GM21576 (cell line): ENCODE results near the gene FRK.
"Not testable (repeated sequence)": the region's sequence is repeated elsewhere in the genome, so short reads cannot be mapped to it uniquely, and the experiment has no call there.

Source experiments
- ATAC-seq: cut with Tn5 transposase; IDR thresholded peaks from one replicate; pipeline ENCODE4 v1.9.1; 2021; ENCODE audit warnings: mild to moderate bottlenecking, moderate library complexity; ENCODE audit not compliant: unreplicated experiment

FRK gene

GRCh38 chr6:115947966-115948541 is 112.6 kb downstream of the FRK start:
- ATAC-seq = no peak

- no peak for ATAC-seq
These were observed 114.9 kb downstream of the FRK start for GRCh38 chr6:115945812-115946211.

- ATAC-seq = no peak
These were observed 115.4 kb downstream of the FRK start for GRCh38 chr6:115945306-115945705.

DNA sequence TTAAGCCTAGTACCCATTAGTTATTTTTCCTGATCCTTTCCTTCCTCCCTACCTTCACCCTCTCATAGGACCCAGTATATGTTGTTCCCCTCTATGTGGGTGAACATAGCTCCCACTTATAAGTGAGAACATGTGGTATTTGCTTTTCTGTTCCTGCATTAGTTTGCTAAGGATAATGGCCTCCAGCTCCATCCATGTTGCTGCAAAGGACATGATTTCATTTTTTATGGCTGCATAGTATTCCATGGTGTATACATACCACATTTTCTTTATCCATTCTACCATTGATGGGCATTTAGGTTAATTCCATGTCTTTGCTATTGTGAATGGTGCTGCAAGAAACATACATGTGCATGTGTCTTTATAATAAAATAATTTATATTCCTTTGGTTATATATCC is 115.9 kb downstream of the FRK start:
- not testable (repeated sequence) for ATAC-seq

DNA sequence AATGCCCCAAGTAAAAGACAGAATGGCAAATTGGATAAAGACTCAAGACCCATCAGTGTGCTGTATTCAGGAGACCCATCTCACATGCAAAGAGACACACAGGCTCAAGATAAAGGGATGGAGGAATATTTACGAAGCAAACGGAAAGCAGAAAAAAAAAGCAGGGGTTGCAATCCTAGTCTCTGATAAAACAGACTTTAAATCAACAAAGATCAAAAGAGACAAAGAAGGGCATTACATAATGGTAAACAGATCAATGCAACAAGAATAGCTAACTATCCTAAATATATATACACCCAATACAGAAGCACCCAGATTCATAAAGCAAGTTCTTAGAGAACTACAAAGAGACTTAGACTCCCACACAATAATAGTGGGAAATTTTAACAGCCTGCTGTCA is 123.2 kb downstream of the FRK start:
- ATAC-seq = not testable (repeated sequence)

DNA sequence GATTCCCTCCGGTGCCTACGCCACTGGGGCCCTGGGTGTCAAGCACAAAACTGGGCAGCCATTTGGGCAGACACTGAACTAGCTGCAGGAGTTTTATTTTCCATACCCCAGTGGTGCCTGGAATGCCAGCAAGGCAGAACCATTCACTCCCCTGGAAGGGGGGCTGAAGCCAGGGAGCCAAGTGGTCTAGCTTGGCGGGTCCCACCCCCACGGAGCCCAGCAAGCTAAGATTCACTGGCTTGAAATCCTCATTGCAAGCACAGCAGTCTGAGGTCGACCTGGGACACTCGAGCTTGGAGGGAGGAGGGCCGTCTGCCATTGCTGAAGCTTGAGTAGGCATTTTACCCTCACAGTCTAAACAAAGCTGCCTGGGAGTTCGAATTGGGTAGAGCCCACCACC is 125.3 kb downstream of the FRK start:
- ATAC-seq = no peak

- ATAC-seq = no peak
These were observed 125.9 kb downstream of the FRK start for GRCh38 chr6:115934829-115935228.

DNA sequence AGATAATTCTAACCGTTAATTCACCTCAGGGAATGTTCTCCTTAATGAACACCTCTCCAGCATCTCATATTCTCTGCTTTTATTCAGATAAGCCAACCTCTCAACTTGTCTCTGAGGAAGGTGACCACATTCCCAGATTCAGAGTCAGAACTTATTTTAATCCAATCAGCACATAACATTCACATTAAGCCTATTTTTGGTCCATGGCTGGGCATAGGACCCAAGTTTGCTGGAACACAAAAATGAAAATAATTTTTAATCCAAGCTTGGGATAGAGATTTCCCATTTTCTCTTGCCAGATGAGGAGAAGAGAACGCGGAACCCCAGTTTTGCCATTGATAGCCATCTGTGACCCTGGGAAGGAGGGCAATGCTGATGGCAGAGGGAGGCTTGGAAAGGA is 126.5 kb downstream of the FRK start:
- ATAC-seq = no peak

DNA sequence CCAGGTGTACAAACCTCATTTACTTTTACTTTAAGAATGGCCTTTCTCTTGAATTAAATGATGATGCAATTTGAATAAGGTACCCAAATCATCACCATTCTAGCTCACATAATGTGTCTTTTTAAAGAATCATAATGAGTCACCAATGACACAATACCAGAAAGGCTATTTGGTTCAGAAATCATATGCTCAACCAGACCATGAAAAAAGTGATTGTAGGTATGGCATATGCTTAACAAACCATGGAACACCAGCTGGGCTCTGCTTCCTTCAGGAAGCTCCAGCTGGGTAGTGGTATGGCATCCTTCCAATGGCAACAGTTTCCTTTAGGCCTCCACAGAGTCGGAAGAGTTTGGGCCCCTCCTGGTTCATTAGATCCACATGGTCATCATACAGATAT is 128.2 kb downstream of the FRK start:
- ATAC-seq = no peak

- not testable (repeated sequence) for ATAC-seq
These were observed 132.7 kb downstream of the FRK start for GRCh38 chr6:115928000-115928399.

DNA sequence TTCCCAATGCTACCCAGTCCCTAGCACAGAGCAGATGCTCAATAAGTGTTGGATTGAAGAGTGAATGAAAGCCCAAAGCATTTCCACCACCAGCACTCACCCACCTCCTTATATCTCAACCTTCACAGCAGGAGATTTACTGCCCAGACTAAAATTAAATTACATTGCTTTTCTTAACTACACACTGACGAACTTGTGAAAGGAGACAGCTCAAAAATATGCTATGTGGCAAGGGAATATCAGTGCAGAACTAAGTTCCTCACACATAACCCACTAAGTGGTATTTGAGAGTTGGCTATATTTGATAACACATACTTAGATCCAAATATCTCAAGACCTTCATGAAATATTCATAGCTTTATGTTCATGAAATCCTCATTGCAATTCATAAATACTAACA is 137.7 kb downstream of the FRK start:
- ATAC-seq = no peak

DNA sequence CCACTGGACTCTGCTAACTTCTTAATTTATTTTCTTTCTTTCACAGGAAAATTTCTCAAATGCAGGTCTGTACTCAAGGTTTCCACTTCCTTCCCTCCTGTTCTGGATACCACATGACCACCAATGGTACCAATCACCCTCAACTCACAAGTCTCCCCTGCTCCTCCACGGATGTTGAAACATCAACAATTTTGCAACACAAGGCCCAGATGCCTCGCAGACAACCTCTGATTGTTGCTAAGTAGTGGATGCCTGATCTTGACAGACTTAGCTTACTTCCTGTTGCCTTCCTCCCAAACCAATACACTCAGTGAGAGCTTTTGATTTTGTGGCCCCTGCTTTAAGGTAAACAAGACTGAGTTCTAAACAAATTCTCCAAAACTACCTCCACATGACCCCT is 146.6 kb downstream of the FRK start:
- no peak for ATAC-seq

- no peak for ATAC-seq
These were observed 150.7 kb downstream of the FRK start for GRCh38 chr6:115909923-115910546.

DNA sequence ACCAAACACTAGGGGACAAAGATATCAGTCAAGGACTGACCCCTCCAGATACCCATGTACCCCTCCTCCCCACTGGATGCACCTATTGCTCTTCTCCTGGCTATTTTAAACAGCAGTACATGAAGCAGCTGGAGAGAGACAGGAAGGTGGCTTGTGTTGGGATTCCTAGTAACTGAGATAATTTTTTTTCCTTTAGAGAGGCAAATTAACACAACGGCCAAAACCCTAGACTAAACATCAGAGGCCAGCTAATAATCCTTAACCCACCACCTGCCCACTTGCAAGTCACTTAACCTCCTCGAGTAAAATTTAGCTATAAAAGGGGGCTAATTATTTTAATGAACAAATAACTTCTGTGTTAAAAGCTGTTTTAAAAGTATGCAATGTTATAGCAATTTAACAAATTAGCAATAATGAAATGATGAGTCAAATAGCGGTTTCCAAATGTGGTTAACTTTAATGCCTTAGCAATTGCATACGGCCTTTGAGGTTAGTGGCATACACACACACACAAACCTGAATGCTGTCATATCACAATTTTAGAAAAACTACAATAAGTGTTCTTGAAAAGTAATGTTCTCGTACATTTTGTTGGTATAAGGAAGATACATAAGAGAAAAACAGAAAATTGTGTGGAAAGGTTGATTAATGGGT is 151.7 kb downstream of the FRK start:
- ATAC-seq = no peak

DNA sequence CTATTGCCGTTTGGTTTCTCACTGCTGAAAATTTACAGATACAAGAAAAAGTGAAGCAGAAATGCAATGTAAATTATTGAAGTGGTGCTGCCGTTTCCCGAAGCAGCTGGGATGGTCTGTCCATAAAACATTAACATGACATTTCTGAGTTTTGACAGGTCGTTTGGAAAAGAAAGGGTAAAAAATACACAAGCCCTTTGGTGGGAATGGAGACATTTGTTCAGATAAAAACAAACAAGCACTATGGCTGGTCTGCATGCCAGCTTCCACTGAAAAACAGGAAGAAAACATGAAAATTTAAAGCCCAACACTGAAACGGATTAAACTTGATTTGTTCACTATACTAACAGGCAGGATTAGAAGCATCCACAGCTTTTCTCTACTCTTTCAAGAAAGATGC is 155.2 kb downstream of the FRK start:
- ATAC-seq = no peak

DNA sequence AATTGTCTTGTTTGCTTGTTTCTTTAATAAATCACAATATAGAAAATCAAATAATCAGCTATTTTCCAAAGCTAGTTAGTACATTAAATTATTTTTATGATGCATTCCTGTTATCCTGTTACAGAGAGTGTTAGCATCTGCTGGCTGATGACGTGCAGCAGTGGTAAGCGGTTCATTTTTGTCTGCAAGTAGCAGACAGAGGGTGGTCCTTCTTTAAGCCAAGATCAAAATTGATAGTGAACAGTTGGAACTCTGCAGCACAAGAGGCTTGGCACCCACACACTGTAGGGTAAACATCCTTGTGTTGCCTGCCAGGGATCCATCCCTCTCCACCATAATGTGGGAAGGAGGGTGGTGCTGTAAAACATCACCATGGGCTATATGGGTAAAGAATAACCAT is 158.3 kb downstream of the FRK start:
- ATAC-seq = no peak

DNA sequence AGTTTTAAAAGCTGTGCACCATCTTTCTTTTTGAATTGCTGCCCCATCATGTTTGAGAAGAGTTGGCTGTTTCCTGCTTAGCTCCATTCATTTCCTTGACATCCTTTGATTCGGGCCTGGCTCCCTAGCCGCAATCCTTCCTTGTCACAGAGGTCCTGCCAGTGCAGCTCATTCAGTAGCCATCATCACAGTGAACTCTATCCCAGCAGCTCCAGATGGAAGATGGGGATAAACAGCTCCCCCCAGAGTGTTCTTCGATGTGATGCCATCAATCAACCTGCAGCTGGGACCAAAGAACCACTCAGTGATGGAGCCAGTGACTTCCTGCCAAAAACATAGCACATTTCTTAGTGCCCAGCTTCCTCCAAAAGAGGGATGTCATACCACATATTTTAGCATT is 158.8 kb downstream of the FRK start:
- ATAC-seq = no peak

DNA sequence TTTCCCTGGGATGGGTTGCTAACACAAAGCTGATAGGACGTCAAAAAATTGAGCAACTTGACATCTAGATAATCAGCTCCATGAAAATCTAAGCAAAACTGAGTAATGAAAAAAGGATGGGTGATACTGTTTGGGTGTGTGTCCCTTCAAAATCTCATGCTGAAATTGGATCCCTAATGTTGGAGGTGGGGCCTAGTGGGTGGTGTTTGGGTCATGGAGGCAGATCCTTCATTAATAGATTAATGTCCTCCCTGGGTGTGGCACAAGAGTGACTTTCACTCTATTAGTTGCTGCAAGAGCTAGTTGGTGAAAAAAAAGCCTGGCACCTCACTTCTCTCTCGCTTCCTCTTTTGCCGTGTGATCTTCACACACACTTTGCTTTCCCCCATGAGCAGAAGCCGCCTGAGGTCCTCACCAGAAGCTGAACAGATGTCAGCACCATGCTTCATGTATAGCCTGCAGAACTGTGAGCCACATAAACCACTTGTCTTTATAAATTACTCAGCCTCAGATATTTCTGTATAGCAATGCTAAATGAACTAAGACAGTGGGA is 160.9 kb downstream of the FRK start:
- ATAC-seq = peak; percentile 62

DNA sequence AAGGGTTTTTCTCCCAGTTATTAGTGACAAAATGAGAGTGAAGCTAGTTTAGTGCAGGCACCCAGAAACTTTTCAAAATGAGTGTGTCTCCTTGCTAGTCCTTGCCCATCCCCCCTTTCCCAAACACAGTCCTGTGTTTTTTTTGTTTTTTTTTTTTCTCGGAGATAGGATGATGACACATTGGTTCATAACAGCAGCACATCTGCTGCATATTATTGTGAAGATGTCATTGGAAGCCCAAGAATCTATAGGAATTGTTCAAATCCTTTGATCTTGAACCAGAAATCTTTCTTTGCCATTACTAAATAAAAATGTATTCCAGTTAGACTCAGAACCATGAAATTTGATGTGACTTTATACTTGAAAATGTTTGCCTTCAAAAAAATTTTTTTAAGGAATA is 162.4 kb downstream of the FRK start:
- ATAC-seq = no peak

DNA sequence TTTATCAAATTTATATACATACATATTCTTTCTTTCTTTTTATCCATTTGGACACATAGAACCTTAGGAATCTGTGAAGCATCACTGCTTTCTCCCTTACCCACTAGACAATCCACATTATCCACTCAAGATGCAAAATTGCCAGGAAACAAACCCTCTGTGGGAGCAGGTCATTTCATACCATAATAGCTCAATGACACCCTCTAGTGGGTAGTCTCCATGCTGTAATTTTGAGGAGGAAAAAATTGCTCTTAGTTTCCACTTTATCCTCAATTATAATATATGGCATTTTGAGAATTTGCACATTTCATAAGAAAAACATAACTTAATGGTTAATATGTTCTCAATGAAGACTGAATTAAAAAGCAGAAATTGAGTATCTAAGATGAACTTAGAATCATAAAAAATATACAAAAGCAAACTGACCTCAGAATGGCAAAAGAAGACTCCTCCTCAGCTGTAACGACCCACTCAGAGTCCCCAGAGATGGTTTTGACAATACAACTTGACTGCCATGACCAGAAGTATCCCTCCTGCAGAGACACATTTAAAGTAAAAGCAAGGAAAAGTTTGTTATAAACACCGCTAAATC is 164.1 kb downstream of the FRK start:
- ATAC-seq = no peak

DNA sequence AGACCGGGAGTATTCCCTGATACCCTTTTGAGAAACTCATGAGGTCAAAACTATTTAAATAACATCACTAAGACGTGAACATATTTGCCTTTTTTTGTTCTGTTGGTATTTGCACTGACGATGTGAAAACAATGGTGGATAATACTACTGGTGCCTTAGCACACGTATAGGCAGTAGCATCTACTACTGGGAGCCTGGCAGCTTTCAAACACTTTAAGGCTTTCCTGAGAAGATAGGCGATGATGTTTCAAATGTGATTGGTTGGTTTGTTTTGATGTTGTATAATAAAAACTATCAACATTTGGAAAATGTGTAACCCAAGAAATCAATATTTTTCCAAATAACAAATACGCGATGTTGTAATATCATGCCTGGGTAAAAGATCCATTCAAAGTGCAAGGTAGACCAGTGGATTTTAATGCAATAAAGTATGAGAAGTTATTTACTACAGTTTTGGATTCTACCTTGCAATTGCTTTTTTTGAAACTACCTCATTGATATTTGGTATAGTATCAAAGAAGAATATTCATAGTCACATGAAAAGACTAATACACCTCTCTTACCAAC is 166.2 kb downstream of the FRK start:
- ATAC-seq = no peak

- ATAC-seq = no peak
These were observed 168.9 kb downstream of the FRK start for GRCh38 chr6:115891750-115892149.
